GM06990 (cell line): ENCODE results near the gene HEBP2.

Experiments
- DNase-seq: peaks from one replicate; pipeline ENCODE4 v3.0.0-alpha.2; 2011; ENCODE audit not compliant: insufficient read length; ENCODE audit errors: extremely low read depth
- H3K27me3 ChIP-seq: replicated peaks from 2 replicates; pipeline ENCODE4 v1.6.0; 2011; ENCODE audit warnings: low read length; ENCODE audit not compliant: control insufficient read depth, insufficient read depth
- H3K36me3 ChIP-seq: 2 replicates; pipeline ENCODE4 v1.5.1; 2011; ENCODE audit warnings: low read length; ENCODE audit not compliant: control insufficient read depth, insufficient read depth
- H3K4me3 ChIP-seq: replicated peaks from 2 replicates; pipeline ENCODE4 v1.5.1; 2011; ENCODE audit warnings: low read depth, mild to moderate bottlenecking, control low read depth, low read length
- CTCF ChIP-seq: IDR thresholded peaks from 2 replicates; pipeline ENCODE4 v1.5.1; 2011; ENCODE audit warnings: low read length, control low read depth, mild to moderate bottlenecking, inconsistent platforms; ENCODE audit not compliant: insufficient read depth, poor library complexity, severe bottlenecking

The HEBP2 gene

DNA sequence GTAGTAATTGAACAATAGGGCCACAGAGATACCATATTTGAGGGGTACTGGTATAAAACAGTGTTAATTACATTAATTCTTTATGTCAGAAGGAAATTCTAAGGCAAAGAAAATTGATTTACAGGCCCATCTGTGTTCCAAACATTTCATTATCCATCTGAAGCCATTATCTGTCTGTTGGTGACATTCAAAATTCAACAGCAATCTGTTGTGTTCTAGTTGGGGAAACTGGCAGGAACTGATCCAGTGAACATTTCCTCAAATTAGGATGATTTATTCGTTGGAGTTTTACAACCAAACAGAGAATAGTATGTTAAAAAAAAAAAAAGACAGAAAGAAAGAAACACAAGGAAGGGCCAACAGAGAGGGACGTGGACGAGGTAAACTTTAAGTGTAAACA, 30.1 kb downstream of the HEBP2 start:
- no peak for TF ChIP-seq CTCF
- no peak overlapping the region for H3K4me3 ChIP-seq
- H3K27me3 ChIP-seq: no peaks in the 10 kb centered on the region
- H3K36me3 ChIP-seq: no peaks in the 10 kb centered on the region
- DNase-seq: no peak

DNA sequence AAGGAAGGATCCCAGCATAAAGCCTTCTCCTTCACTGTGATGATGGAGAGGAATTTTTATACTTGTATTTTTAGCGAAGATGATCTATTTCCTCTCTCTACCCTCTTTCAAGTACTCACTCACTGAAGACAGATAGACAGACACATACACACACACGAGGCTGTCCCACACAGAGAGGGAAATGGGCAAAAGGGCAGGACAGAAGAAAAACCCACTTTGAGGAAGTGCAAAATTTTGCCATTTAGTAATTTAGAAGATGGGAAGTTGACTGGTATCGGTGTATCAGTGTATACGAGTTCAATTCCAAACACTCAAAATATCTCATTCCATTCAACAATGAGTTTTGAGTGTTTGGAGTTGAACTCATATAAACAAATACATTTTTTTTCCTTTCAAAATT, 30.9 kb downstream of the HEBP2 start:
- Histone ChIP-seq H3K4me3 (no peak overlapping the region), H3K36me3 (no peaks in the 10 kb centered on the region), H3K27me3 (no peaks in the 10 kb centered on the region)
- DNase-seq: no peak
- no peak for TF ChIP-seq CTCF

DNA sequence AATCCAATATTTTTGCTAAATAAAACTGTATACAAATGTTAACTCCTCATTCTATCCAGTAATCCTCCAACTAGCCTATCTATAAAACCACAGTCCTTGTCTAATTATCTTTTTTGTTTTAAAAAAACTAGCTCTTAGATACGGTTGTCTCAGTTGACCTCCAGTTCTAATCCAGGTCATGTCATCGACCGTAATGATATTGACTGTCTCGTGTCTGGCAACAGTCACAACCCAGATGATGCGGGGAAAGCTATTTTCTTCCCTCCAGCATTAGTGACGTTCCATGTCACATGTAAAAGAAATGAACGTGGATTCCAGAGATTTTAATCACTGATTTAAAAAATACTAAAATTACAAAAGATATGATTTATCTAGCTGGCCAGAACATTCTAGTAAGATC, 35.5 kb downstream of the HEBP2 start:
- Histone ChIP-seq H3K36me3 (no peaks in the 10 kb centered on the region), H3K27me3 (peaks cover 2% of the 10 kb centered on the region; the same call in 1 of the 2 replicates), H3K4me3 (no peak overlapping the region)
- TF ChIP-seq CTCF: no peak
- DNase-seq: no peak

GRCh38 chr6:138440296-138440695, 36.3 kb downstream of the HEBP2 start:
- TF ChIP-seq CTCF: no peak
- Histone ChIP-seq H3K4me3 (no peak overlapping the region), H3K36me3 (no peaks in the 10 kb centered on the region), H3K27me3 (peaks cover 2% of the 10 kb centered on the region; the same call in 1 of the 2 replicates)
- DNase-seq: no peak

- DNase-seq: no peak
- H3K27me3 ChIP-seq: peaks cover 2% of the 10 kb centered on the region; the same call in 1 of the 2 replicates
- no peak overlapping the region for H3K4me3 ChIP-seq
- H3K36me3 ChIP-seq: no peaks in the 10 kb centered on the region
- no peak for TF ChIP-seq CTCF
Measured at GRCh38 chr6:138440758-138441357, 36.8 kb downstream of the HEBP2 start.

DNA sequence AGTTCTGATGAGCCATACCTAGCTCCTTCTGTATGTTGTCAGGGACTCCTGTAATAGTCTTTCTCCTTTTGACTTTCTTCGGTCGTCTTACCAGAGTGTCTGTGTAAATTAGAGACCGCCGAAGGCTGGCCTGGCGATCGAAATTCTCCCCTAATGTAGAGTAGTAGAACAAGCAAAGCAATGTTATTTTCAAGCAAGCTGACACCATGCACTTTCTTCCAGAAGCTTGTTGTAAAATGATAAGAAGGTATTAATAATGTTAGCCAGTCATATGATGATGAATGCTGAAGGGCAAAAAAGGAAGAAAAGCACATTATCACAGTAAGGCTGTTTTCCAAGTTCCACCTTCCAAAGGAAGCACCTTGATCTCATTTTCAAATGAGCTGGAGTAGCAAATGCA, 37.9 kb downstream of the HEBP2 start:
- no peaks in the 10 kb centered on the region for H3K36me3 ChIP-seq
- DNase-seq: no peak
- TF ChIP-seq CTCF: no peak
- no peak overlapping the region for H3K4me3 ChIP-seq
- H3K27me3 ChIP-seq: peaks cover 2% of the 10 kb centered on the region; the same call in 1 of the 2 replicates
